HCT116 (cell line): ENCODE data around the gene KRTAP4-8.
"Not testable (repeated sequence)": the region's sequence is repeated elsewhere in the genome, so short reads cannot be mapped to it uniquely, and the experiment has no call there.

Experiments
- JUND ChIP-seq: IDR thresholded peaks from 2 replicates; pipeline ENCODE4 v1.6.1; 2012
- RAD21 ChIP-seq: IDR thresholded peaks from 2 replicates; pipeline ENCODE4 v1.6.1; 2012; ENCODE audit warnings: low read depth, mild to moderate bottlenecking
- TF ChIP-seq, protein P1 (sequence below), 3 experiments: fragments of 200-600 bp in 1 of 3; sonication (generic) in 1 of 3; IDR thresholded peaks in 2 of 3; conservative IDR thresholded peaks in 1 of 3; 2 replicates each; pipeline ENCODE4 v1.5.1; 2012 to 2017; ENCODE audit warnings: low read depth in 2 of 3, low read length in 2 of 3, antibody characterized with exemption in 1 of 3, borderline replicate concordance in 1 of 3, control low read depth in 1 of 3, mild to moderate bottlenecking in 1 of 3, mixed read lengths in 1 of 3, mixed run types in 1 of 3, moderate library complexity in 1 of 3; ENCODE audit not compliant: insufficient read depth in 1 of 3
- TF ChIP-seq, protein P2 (sequence below): IDR thresholded peaks from 2 replicates; pipeline ENCODE4 v1.6.1; 2011; ENCODE audit warnings: mild to moderate bottlenecking, low read length, moderate library complexity; ENCODE audit not compliant: insufficient replicate concordance; ENCODE audit errors: extremely low read depth
- TF ChIP-seq, protein P3 (sequence below): IDR thresholded peaks from 2 replicates; pipeline ENCODE4 v1.6.1; 2012
- TF ChIP-seq, protein P4 (sequence below): IDR thresholded peaks from 2 replicates; pipeline ENCODE4 v1.6.1; 2012

DNA sequence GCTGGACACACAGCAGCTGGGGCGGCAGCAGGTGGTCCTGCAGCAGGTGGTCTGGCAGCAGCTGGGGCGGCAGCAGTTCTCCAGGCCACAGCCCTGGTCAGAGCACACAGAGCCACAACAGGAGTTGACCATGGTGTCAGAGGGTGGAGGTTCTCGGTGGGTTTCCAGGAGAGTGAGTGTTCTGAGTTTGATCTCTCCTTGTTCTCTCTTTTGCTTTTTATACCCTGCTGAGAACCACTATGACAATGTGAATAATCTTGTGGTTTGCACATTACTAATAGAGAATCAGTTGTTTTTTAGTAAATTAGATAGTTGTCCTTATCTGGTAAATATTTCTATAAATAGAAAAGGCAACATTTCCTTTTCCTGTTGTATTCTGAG is 26.0 kb upstream of the KRTAP4-8 start, which contains the start of gene KRTAP4-12:
- TF ChIP-seq RAD21, JUND: not testable (repeated sequence)
- TF ChIP-seq, protein P1, sequence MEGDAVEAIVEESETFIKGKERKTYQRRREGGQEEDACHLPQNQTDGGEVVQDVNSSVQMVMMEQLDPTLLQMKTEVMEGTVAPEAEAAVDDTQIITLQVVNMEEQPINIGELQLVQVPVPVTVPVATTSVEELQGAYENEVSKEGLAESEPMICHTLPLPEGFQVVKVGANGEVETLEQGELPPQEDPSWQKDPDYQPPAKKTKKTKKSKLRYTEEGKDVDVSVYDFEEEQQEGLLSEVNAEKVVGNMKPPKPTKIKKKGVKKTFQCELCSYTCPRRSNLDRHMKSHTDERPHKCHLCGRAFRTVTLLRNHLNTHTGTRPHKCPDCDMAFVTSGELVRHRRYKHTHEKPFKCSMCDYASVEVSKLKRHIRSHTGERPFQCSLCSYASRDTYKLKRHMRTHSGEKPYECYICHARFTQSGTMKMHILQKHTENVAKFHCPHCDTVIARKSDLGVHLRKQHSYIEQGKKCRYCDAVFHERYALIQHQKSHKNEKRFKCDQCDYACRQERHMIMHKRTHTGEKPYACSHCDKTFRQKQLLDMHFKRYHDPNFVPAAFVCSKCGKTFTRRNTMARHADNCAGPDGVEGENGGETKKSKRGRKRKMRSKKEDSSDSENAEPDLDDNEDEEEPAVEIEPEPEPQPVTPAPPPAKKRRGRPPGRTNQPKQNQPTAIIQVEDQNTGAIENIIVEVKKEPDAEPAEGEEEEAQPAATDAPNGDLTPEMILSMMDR (IDR thresholded peaks at IDR 0.05 in 2 of 3, conservative IDR thresholded peaks at IDR 0.05 in 1 of 3; ENCODE audit: borderline replicate concordance in 1 of 3, insufficient read depth in 1 of 3, low read depth in 2 of 3, low read length in 2 of 3), result not testable (repeated sequence)
- TF ChIP-seq, protein P2, sequence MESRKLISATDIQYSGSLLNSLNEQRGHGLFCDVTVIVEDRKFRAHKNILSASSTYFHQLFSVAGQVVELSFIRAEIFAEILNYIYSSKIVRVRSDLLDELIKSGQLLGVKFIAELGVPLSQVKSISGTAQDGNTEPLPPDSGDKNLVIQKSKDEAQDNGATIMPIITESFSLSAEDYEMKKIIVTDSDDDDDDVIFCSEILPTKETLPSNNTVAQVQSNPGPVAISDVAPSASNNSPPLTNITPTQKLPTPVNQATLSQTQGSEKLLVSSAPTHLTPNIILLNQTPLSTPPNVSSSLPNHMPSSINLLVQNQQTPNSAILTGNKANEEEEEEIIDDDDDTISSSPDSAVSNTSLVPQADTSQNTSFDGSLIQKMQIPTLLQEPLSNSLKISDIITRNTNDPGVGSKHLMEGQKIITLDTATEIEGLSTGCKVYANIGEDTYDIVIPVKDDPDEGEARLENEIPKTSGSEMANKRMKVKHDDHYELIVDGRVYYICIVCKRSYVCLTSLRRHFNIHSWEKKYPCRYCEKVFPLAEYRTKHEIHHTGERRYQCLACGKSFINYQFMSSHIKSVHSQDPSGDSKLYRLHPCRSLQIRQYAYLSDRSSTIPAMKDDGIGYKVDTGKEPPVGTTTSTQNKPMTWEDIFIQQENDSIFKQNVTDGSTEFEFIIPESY, result not testable (repeated sequence)
- TF ChIP-seq, protein P3, sequence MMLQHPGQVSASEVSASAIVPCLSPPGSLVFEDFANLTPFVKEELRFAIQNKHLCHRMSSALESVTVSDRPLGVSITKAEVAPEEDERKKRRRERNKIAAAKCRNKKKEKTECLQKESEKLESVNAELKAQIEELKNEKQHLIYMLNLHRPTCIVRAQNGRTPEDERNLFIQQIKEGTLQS, result not testable (repeated sequence)
- TF ChIP-seq, protein P4, sequence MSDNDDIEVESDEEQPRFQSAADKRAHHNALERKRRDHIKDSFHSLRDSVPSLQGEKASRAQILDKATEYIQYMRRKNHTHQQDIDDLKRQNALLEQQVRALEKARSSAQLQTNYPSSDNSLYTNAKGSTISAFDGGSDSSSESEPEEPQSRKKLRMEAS, result not testable (repeated sequence)
